ENCODE data around the gene PPEF1. TPM values are rescaled to one million over a fixed set of nuclear protein-coding genes. Genes with fewer than 3 reads are reported as not detected.
"Not testable (repeated sequence)": the region's sequence is repeated elsewhere in the genome, so short reads cannot be mapped to it uniquely, and the experiment has no call there.

The PPEF1 gene
- total RNA-seq, 1 donor from 2014 or later, result 0.38 TPM

- DNase-seq (ENCODE audit: missing footprints), result no peak
- ATAC-seq, result no peak
- intact Hi-C loops (cut with DNase I), result no loop called here
Observed at GRCh38 chrX:18698737-18699650, 8.5 kb upstream of the PPEF1 start.

GRCh38 chrX:18701621-18702361 lies 5.7 kb upstream of the PPEF1 start:
- ATAC-seq (no peak), DNase-seq (ENCODE audit: missing footprints) (no peak)
- intact Hi-C loops (cut with DNase I), result no loop called here

- ATAC-seq, result no peak
- no peak for DNase-seq (ENCODE audit: missing footprints)
- intact Hi-C loops (cut with DNase I), result no loop called here
Observed at GRCh38 chrX:18702362-18703195, 4.9 kb upstream of the PPEF1 start.

- DNase-seq (ENCODE audit: missing footprints) (no peak), ATAC-seq (no peak)
- intact Hi-C loops (cut with DNase I), result no loop called here
Observed at GRCh38 chrX:18709833-18710232, 2.4 kb downstream of the PPEF1 start.

GRCh38 chrX:18714910-18715309 lies 7.5 kb downstream of the PPEF1 start:
- intact Hi-C loops (cut with DNase I), result no loop called here
- ATAC-seq (no peak), DNase-seq (ENCODE audit: missing footprints) (no peak)

- no peak for DNase-seq (ENCODE audit: missing footprints)
- intact Hi-C loops (cut with DNase I), result no loop called here
- no peak for ATAC-seq
Observed at GRCh38 chrX:18719852-18720251, 12.4 kb downstream of the PPEF1 start.

- no peak for DNase-seq (ENCODE audit: missing footprints)
- ATAC-seq, result no peak
- intact Hi-C loops (cut with DNase I), result no loop called here
Observed at GRCh38 chrX:18721683-18722499, 14.4 kb downstream of the PPEF1 start.

- ATAC-seq (no peak), DNase-seq (ENCODE audit: missing footprints) (no peak)
- intact Hi-C loops (cut with DNase I), result no loop called here
Observed at GRCh38 chrX:18722500-18723071, 15.1 kb downstream of the PPEF1 start.

GRCh38 chrX:18725310-18725943 lies 18.0 kb downstream of the PPEF1 start:
- intact Hi-C loops (cut with DNase I), result no loop called here
- ATAC-seq (no peak), DNase-seq (ENCODE audit: missing footprints) (no peak)

- intact Hi-C loops (cut with DNase I), result no loop called here
- ATAC-seq (peak; percentile 52), DNase-seq (ENCODE audit: missing footprints) (no peak)
Observed at GRCh38 chrX:18733287-18733686, 25.8 kb downstream of the PPEF1 start.

- ATAC-seq; DNase-seq (ENCODE audit: missing footprints); intact Hi-C loops (cut with DNase I): not testable (repeated sequence)
Observed at GRCh38 chrX:18739609-18740008, 32.2 kb downstream of the PPEF1 start.

GRCh38 chrX:18748499-18748898 lies 41.1 kb downstream of the PPEF1 start:
- intact Hi-C loops (cut with DNase I), result no loop called here
- ATAC-seq, result no peak
- no peak for DNase-seq (ENCODE audit: missing footprints)

- intact Hi-C loops (cut with DNase I), result no loop called here
- no peak for DNase-seq (ENCODE audit: missing footprints)
- no peak for ATAC-seq
Observed at GRCh38 chrX:18753631-18754030, 46.2 kb downstream of the PPEF1 start.

GRCh38 chrX:18755651-18756050 lies 48.2 kb downstream of the PPEF1 start:
- no peak for ATAC-seq
- intact Hi-C loops (cut with DNase I), result no loop called here
- no peak for DNase-seq (ENCODE audit: missing footprints)

GRCh38 chrX:18757956-18758932 lies 50.8 kb downstream of the PPEF1 start:
- ATAC-seq, result no peak
- no peak for DNase-seq (ENCODE audit: missing footprints)
- intact Hi-C loops (cut with DNase I), result no loop called here

GRCh38 chrX:18761750-18762149 lies 54.3 kb downstream of the PPEF1 start:
- intact Hi-C loops (cut with DNase I), result no loop called here
- DNase-seq (ENCODE audit: missing footprints) (no peak), ATAC-seq (no peak)
